ENCODE data around the gene PBX1.

GRCh38 chr1:164728719-164729118 is 169.7 kb downstream of the PBX1 start:
- TF ChIP-seq EZH2phosphoT487 (IDR thresholded peaks at IDR 0.05; ENCODE audit: low read depth, severe bottlenecking, unreplicated experiment) = no peak
- no peak for TF ChIP-seq EZH2 (IDR thresholded peaks at IDR 0.05; ENCODE audit: borderline replicate concordance)
